Stimulated activated CD4-positive, alpha-beta T cell treated with anti-CD3 and anti-CD28 coated beads, Interleukin-1b, Interleukin-23, amount 100 ng/mL, for 48 hours (primary cell): ENCODE data around the gene RTP5.
A peak's percentile ranks its signal among the peaks of the same experiment; 100 is the strongest.

Experiments used
- DNase-seq: peaks from one replicate; pipeline ENCODE4 v3.0.0-alpha.2; 2020

RTP5 gene

DNA sequence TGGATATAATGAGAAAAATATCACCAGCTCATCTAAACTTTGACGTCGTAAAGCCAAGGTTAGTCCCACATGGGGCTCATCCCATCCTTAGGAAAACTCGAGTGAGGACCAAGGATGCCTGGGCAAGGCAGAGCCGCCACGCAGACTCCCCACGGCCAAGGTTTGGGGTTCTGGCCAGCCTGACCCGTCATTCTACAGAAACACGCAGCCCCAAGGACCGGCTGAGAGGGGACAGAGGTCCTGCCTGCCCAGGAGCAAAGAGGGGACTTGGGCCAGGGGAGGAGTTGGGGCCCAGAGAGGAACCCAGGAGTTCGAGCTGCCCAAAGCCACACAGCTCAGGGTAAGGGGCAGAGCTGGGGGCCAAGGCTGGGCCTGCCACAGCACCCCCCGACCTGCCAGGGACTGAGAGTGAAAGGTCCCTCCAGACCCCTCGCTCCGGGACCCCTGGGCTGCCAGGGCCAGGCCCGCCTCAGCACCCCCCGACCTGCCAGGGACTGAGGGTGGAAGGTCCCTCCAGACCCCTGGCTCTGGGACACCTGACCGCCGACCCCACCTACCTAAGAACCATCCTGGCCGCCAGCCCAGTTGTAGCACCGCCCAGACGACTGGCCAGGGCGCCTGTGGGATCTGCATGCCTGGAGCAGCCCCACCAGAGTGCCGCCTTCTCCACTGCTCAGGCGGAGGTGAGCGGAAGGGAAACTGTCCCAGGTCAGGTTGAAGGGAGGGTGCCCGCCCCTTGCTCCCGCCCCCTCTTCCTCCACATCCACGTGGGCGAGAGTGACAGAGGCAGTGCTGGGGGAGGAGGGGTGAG is 11.1 kb upstream of the RTP5 start, which contains the start of gene PDCD1:
Gene PDCD1, minus strand, starts transcription at position 689 of the 811 bp plus-strand sequence. Its CDS starts 56 bp downstream, at position 633.
- peak; percentile 77 for DNase-seq

DNA sequence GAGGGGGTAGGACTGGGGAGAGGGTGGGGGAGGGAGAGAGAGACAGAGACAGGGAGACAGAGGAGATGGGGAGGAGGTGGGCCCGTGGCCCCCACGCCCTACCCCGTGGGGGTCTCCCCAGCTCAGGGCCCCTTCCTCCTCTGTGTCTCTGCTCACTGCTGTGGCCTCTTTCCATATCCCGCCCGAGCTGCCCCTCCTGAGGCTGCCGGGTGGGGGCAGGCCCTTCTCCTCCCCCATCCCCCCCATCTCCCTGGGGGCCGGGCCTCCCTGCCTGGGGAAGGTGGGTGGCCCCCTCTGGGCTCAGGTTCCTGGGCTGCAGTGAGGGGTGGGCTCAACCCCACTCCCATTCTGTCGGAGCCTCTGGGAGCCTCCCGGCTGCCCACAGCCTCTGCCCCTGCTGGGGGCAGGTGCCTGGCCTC is 10.5 kb upstream of the RTP5 start:
- DNase-seq: no peak

DNA sequence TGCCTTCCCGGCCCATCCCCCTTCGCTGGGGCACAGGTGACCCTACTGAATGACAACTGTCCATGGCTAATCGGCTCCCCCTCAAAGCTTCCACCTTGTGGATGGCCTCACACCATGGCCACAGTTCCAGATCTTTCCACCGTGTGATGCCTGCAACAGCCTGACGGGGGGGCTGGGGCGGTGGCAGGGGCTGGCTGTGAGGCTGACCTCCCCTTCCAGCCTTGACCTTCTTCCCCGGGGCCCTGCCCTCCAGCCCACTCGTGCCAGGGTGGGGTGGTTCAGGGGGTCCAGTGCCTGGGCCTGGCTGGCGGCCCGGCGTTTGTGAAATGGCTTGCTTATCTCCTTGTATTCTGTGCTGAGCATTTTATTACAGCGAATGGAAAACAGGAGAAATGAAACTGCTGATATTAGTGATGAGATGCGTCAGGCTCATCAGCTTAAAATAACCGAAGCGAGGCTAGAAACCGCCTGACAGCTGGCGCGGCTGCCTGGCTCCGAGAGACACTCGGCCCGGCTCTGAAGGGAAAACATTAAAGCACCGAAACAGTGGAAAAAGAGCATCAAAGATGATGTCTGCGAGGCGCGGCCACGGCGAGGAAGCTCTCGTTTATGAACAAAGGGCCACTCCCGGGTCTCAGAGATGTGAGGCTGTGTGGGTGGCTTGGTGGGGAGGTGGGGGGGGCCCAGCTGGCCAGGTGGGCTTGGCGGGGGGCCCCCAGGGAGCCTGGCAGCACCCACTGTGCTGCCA is 9.9 kb upstream of the RTP5 start:
- peak; percentile 80 for DNase-seq

DNA sequence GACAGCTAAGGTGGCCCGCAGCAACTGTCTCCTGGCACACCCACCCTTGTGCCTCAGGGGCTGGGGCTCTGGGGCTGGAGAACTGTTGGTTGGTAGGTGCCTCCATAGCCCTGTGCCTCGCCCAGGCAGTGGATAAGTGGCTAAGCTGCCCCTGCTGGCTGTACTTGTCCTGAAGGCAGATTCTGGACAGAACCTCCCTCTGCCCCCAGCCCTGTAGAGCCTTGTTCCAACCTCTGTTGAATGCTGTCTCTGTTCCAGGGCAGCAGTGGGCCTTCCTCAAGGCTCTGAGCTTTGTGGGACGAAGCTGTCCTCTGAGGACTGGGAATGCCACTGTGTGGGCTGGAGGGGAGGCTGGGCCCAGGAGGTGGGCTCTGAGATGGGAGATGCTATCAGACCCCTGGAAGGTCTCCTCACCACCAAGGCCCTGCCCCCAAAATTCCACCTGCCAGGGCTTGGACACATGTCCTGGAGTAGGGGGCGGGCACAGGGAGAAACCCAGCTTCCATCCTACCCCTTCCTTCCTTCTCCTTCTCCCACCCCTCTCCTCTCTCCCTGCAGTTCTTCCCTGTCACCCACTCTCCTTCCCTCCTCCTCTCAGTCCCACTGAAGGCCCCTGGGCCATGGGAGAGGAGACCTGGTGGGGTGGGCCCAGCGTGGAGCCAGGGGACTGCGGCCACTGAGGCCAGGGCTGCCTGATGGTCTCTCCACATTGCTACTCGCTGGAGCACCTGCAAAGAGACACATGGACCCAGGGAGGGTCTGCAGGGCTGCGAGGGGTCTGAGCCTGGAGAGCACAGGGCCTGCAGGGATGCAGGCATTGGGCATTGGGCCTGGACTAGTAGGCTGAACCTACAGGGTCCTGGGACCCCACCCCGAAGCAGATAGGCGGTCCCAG is 9.1 kb upstream of the RTP5 start:
- no peak for DNase-seq

DNA sequence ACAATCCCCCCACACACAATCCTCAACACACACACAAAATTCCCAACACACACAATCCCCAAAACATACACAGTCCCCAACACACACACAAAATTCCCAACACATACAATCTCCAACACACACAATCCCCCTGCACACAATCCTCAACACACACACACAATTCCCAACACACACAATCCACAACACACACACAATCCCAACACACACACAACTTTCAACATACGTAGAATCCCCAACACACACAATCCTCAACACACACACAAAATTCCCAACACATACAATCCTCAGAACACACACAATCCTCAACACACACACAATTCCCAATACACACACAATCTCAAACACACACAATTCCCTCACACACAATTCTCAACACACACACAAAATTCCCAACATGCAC is 8.3 kb upstream of the RTP5 start:
- no peak for DNase-seq

DNA sequence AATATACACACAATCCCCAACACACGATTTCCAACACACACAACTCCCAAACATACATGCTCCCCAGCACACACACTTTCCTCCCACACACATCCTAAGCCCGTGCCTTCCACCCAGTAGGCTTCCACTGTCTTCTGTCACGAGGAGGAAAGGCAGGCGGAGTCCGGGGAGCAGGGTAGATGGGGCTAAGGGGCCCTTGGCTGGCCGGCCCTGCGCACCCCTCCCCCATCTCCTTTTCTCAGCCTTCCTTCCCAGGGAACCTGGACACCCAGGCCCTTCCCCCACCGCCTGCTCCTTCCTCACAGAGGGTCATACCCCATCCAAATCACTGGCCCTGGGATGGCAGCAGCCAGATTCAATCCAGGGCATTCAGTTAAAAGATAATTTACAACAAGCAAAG is 7.4 kb upstream of the RTP5 start:
- DNase-seq: no peak

DNA sequence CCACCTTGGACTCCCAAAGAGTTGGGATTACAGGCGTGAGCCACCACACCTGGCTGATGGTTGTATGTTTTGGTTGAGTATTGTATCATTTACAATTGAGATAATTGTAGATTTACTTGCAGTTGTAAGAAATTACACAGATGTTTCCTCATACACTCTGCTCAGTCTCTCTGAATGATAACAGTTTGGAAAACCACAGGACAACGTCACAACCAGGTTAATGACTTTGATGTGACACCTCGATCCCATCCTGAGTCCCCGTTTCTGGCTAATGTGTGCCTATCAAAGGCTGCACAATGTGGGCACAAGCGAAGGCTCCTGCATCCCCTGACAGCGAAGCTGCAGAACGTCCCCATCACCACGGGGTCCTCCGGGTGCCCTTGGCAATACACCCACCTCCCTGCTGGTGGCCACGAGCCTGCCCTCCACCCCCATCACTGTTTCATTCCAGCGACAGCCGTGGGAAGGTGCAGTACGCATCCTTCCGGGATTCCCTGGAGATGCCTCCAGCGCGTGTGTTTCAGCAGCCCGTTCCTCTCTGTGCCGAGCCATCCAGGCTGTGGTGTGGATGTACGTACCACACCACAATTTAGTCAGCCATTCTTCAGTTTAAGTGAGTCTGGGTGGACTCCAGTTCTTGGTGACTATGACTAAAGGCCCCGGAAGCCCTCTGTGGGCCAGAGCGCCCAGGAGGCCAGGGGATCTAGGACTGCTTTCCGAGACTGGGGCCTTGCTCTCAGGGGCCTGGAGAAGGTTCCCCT is 6.6 kb upstream of the RTP5 start:
- DNase-seq: no peak

DNA sequence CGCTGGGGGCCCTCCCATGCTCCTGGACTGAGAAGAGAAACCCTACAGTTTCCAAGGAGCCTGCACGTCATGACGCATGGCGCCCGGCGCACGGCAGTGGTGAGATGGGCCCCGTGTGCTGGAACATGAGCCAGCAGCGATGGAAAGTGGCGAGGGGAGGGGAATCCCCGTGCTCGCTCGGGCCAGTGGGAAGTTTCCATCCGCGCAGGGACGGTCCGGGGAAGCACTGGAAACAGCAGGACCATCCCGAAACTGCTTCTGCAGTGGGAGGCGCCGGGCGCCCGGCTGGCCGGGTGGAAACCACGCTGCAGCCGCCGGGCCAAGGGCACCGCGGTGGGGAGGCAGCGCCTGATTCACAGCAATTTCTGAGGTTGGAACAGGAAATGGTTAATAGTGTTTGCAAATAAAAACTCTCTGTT is 6.0 kb upstream of the RTP5 start:
- peak; percentile 77 for DNase-seq

DNA sequence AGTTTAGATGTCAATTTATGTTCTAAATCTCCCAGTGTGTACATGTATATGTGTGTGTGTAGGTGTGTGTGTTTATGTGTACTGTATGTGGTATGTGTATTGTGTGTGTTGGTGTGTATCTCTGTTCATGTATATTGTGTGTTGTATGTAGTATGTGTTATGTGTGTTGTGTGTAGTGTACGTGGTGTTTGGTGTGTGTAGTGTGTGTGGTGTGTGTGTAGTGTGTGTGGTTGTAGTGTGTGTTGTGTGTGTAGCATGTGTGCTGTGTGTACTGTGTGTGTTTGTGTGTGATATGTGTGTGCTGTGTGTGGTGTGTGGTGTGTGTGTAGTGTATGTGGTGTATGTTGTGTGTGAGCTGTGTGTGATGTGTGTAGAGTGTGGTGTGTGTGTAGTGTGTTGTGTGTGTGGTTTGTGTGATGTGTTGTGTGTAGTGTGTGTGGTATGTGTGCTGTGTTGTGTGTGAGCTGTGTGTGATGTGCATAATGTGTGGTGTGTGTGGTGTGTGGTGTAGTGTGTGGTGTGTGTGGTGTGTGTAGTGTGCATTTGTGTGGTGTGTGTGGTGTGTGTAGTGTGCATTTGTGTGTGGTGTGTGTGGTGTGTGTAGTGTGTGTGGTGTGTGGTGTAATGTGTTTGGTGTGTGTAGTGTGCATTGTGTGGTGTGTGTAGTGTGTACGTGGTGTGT is 5.2 kb upstream of the RTP5 start:
- DNase-seq: no peak

DNA sequence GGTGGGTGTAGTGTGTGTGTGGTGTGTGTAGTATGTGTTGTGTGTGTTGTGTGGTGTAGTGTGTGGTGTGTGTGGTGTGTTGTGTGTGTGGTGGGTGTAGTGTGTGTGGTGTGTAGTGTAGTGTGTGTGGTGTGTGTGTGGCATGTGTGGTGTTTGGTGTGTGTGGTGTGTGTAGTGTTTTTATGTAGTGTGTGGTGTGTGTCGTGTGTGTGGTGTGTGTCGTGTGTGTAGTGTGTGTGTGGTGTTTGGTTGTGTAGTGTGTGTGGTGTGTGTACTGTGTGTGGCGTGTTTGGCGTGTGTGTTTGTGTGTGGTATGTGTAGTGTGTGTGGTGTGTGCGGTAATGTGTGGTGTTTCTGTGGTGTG is 4.7 kb upstream of the RTP5 start:
- DNase-seq: no peak

DNA sequence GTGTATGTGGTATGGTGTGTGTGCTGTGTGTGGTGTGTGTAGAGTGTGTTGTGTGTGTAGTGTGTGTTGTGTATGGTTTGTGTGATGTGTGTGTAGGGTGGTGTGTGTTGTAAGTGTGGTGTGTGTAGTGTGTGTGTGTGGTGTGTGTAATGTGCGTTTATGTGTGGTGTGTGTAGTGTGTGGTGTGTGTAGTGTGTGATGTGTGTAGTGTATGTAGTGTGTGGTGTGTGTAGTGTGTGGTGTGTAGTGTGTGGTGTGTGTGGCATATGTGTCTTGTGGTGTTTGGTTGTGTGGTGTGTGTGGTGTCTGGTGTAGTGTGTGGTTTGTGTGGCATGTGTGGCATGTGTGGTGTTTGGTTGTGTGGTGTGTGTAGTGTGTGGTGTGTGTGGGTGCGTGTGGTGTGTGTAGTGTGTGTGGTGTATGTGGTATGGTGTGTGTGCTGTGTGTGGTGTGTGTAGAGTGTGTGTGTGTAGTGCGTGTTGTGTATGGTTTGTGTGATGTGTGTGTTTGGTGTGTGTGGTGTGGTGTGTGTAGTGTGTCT is 4.0 kb upstream of the RTP5 start:
- DNase-seq: no peak

DNA sequence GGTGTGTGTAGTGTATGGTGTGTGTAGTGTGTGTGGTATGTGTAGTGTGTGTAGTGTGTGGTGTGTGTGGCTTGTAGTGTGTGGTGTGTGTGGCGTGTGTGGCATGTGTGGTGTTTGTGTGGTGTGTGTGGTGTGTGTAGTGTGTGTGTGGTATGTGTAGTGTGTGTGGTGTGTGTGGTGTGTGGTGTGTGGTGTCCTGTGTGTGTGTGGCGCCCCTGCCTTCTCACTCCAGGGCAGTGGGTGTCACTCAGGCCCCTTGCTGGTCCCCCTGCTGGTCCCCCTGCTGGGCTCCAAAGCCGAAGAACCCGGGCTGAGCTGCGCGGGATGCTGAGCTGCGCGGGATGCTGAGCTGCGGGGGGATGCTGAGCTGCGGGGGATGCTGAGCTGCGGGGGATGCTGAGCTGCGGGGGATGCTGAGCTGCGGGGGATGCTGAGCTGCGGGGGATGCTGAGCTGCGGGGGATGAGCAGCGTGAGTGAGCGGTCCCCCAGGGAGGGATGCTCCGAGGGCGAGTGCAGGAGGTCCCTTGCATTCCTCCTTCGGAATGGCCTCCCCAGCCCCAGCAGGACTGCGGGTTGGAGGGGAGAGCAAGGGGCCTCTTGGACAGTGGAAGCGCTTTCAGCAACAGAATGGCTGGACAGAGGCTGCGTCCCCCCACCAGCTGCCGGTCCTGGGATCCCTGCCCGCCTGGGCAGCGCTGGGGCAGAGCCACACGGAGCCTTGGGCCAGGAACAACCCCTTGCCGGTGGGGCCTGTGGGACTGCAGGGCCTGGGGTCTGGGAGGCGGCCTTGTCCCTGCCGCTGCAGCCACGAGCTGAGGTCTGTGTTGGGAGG is 3.4 kb upstream of the RTP5 start:
- DNase-seq: peak; percentile 37

DNA sequence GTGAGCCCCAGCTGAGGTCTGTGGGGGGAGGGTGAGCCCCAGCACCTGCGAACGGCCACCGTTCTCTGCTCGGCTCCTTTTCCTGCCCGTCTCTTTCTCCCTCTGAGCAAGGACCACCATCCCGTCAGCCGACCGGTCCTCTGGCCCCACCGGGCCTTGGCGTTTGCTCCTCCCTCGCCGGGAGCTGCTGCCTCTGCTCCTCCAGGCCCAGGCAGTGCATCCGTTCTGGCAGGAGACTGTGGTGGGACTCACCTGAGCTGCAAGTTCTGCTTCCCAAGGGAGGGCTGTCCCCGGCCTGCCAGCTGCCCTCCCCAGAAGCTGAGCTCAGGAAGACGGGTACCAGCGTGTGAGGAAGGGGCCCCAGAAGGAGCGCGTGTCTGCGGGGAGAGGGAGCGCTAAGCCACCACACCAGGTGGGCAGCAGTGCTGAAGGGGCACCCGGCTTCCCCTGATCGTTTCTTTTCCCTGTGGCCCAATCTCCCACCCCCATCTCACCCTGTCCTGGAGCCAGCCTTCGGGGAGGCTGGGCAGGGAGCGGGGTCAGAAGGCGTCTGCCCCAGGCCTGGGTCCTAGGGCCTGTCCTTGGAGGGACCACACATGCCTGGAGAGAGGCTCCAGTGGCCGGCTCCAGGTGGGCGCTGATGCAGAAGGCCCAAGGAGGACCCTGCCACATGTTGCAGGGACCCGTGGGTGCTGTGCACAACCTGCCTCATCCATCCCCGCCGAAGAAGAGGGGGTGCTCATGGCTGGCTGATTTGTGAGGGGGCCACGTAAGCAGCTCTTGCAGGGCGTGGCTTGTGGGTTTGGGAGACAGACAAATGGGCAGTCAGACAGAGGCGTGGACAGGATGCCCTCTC is 2.5 kb upstream of the RTP5 start:
- no peak for DNase-seq

DNA sequence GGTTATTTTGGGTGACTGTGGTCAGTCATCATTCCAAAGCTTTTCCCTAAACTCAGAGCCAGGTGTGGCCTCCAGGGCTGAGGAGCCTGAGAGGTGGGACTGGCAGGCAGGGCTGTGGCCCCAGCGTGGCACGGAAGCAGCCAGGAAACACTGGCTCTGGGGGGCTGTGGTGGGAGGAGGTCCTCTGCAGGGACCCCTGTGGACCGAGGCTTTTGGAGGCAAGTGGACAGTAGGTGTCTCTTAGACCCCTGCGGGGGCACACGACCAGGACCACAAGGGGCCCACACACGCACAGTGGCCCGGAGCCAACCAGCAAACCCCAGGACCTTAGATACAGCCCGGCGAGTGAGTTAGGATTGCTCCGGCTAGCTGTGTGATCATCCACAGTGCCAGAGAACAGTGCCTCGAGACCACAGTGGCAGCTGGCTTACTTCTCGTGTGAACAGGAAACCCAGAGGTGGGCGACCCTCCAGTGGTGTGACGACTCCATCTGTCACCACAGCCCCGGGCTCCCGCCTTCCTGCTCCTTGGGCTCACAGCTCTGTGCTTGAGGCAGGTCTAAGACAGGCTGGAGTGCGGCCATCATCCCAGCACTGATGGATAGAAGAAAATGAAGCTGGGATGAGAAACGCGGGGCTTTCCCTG is 1.6 kb upstream of the RTP5 start:
- DNase-seq: peak; percentile 61

DNA sequence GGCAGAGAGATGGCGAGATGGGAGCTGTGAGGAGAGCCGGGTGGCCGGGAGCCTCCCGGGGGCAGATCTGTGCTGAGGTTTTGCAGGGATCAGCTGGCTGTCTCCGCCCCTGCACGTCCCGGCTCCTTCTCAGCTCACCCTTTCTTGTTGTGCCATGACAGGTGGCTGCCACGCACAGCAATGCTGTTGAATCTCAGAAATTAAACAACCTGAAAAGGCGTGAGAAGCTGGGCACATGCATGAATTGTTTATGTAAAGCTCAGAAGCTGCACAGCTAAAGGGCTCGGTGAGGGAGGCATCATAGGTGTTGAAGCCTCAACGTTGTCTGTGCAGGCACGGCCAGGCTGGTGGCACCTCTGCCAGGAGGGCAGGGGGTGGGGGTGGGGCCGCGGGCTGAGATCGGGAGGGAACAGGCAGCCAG is 858 bp upstream of the RTP5 start:
- DNase-seq: no peak

DNA sequence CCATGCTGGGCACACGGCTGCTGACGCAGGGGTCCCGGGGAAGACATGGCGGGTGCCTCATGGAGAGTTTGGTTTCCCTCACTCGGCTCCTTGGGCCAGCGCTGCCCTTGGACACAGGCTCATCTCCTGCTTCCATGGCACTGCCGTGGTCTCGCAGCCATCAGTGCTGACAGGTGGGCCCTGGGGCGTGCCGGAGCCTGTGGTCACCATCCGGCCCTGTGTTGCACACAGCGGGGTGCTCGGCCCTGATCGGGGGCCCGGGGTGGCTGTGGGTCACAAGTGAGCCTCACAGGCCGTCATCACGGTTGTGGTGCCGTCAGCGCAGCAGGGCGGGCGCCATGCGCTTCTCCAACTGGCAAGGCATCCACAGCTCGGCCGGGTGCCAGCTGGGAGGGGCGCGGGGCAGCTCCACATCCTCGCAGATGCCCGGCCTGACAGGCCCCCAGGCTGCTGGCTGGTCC is 582 bp downstream of the RTP5 start:
- no peak for DNase-seq

DNA sequence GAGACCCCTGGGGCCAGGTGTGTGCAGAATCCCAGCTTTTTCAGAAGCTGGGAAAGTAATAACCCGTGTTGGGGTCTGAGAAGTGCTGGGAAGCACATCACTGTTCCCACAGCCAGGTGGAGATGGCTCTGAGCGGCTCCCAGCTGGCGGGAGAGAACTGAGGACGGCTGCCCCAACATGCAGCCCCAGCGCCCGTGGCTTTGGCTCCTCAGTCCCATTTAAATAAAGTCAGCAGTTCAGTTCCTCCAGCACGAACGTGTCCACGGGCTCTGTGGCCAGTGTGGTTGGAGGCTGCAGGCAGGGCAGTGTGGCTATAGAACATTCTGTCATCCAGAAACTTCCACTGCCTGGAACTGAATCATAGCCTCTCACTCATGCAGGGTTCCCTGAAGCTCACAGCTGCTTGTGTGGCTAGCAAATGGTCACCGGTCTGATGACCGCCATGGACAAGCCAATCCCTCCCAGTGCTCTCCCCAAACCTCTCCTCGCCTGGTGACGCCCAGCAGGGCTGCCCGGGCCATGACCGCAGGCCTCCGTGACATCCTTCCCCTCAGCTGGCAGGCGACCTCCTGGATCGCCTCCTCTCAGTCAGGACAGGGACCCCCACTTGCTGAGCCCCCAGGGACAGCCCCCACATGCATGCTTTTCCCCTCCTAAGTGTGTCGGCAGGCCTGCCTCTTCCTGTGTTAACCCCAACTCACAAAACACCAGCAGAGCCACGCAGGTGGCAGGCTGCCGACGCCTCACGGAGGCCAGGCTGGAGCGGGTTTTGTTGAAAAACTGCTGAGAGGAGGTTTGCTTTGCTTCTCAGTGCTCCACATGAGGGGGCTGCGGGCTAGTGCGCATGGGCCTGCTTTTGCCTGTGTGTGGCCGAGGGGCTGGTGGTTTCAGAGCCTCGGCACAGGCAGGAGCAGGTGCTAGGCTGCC is 1.3 kb downstream of the RTP5 start:
- no peak for DNase-seq
